K562 (cell line): Measurements from ENCODE around the gene NINL. TPM values are rescaled to one million over a fixed set of nuclear protein-coding genes. Genes with fewer than 3 reads are reported as not detected.

Source experiments
- ATAC-seq: fragments of 200-7000 bp; cut with Tn5 transposase; 3 replicates; pipeline ENCODE4 v1.9.1; 2020; ENCODE audit warnings: moderate library complexity
- BruUV-seq: library from RNA; stranded (reverse); fragments of 400-500 nt; replicated peaks from 2 replicates; lab custom pipeline; 2021; lab: Mats Ljungman, UMichigan
- CTCF ChIA-PET: fragments of 300-600 bp; formaldehyde crosslinking; extraction: SDS; loops from one replicate; lab custom pipeline; 2021; ENCODE audit warnings: low intra/inter-chr PET ratio; lab: Yijun Ruan, JAX
- POLR2A ChIA-PET: fragments of 300-600, 350-650 bp; sonication (Branson Sonifier 250); formaldehyde crosslinking; extraction: SDS; loops from one replicate; lab custom pipeline; 2021; ENCODE audit warnings: antibody characterized with exemption, inconsistent platforms; lab: Yijun Ruan, JAX
- DNase-seq, 4 experiments: peaks; one replicate each; pipeline versions ENCODE4 v3.0.0 to v3.0.0-alpha.2; 2011 to 2018; ENCODE audit warnings: low spot score in 3 of 4, mixed read lengths in 3 of 4; ENCODE audit errors: extremely low read depth in 1 of 4
- FAIRE-seq: peaks from 2 replicates; lab custom pipeline; 2011; peaks lifted over from hg19 to GRCh38; lab: Jason Lieb, UNC
- H2AFZ ChIP-seq: 2 replicates; pipeline ENCODE4 v1.6.0; 2011; ENCODE audit warnings: low read depth, low read length, control low read depth, inconsistent platforms
- H3K27ac ChIP-seq: fragments of 200-600 bp; 3 replicates; pipeline ENCODE4 v1.8.0; 2011; ENCODE audit warnings: low read depth, mild to moderate bottlenecking, control low read depth, inconsistent platforms, low read length, moderate library complexity, mixed read lengths; ENCODE audit errors: extremely low read depth
- H3K27me3 ChIP-seq, 2 experiments: fragments of 300-600 bp in 1 of 2; 2 replicates in 1 of 2; 3 replicates in 1 of 2; pipeline versions ENCODE4 v1.6.0 to v1.8.0; 2011; ENCODE audit warnings: inconsistent platforms in 2 of 2, low read length in 2 of 2, mild to moderate bottlenecking in 1 of 2, mixed read lengths in 1 of 2, moderate library complexity in 1 of 2; ENCODE audit not compliant: control insufficient read depth in 2 of 2, insufficient read depth in 2 of 2
- H3K36me3 ChIP-seq: fragments of 300-600 bp; 3 replicates; pipeline ENCODE4 v1.8.0; 2011; ENCODE audit warnings: mild to moderate bottlenecking, low read length, inconsistent platforms; ENCODE audit not compliant: control insufficient read depth, insufficient read depth
- H3K4me1 ChIP-seq, 2 experiments: fragments of 200-600 bp in 1 of 2; replicated peaks in 1 of 2; 2 replicates in 1 of 2; 3 replicates in 1 of 2; pipeline versions ENCODE4 v1.5.1 to v1.8.0; 2011; ENCODE audit warnings: inconsistent platforms in 2 of 2, low read length in 2 of 2, mild to moderate bottlenecking in 1 of 2, mixed read lengths in 1 of 2, moderate library complexity in 1 of 2; ENCODE audit not compliant: control insufficient read depth in 2 of 2, insufficient read depth in 2 of 2
- H3K4me2 ChIP-seq: 2 replicates; pipeline ENCODE4 v1.6.1; 2011; ENCODE audit warnings: low read length, control low read depth, inconsistent platforms, mixed read lengths; ENCODE audit not compliant: insufficient read depth
- H3K4me3 ChIP-seq: fragments of 200-600 bp; sonication (generic), shearing (Covaris generic); 2 replicates; pipeline ENCODE4 v1.5.1; 2016; ENCODE audit warnings: control low read depth, inconsistent platforms
- H3K79me2 ChIP-seq: fragments of 200-600 bp; 3 replicates; pipeline ENCODE4 v1.8.0; 2011; ENCODE audit warnings: low read length, inconsistent platforms; ENCODE audit not compliant: control insufficient read depth, insufficient read depth
- H3K9ac ChIP-seq, 2 experiments: 2 replicates each; pipeline versions ENCODE4 v1.6.0 to v1.6.1; 2011; ENCODE audit warnings: low read depth in 2 of 2, low read length in 2 of 2, control low read depth in 1 of 2, inconsistent platforms in 1 of 2, mild to moderate bottlenecking in 1 of 2, mixed read lengths in 1 of 2; ENCODE audit not compliant: insufficient read depth in 1 of 2
- H3K9me1 ChIP-seq: one replicate; pipeline ENCODE4 v1.6.0; 2011; ENCODE audit warnings: inconsistent platforms, mild to moderate bottlenecking, low read length, moderate library complexity; ENCODE audit not compliant: control insufficient read depth, insufficient read depth
- H3K9me3 ChIP-seq: replicated peaks from 2 replicates; pipeline ENCODE4 v1.5.1; 2011; ENCODE audit warnings: low read depth, low read length, inconsistent platforms; ENCODE audit not compliant: control insufficient read depth, insufficient read depth
- H4K20me1 ChIP-seq: replicated peaks from 2 replicates; pipeline ENCODE4 v1.6.1; 2011; ENCODE audit warnings: low read length, inconsistent platforms, mixed read lengths; ENCODE audit not compliant: control insufficient read depth, insufficient read depth
- BRD9 ChIP-seq: fragments of 450-650 bp; IDR thresholded peaks from 2 replicates; pipeline ENCODE4 v1.6.1; 2018; ENCODE audit warnings: low read depth; ENCODE audit not compliant: partially characterized antibody
- ETV6 ChIP-seq, 3 experiments: fragments of 150-350 bp in 1 of 3; sonication (generic) in 1 of 3; formaldehyde crosslinking in 1 of 3; IDR thresholded peaks; 2 replicates each; pipeline versions ENCODE4 v1.6.1 to v1.8.0; 2014 to 2022; ENCODE audit warnings: borderline replicate concordance in 2 of 3, low read depth in 2 of 3, antibody characterized with exemption in 1 of 3, low read length in 1 of 3, mild to moderate bottlenecking in 1 of 3, missing genetic modification reagents in 1 of 3
- FIP1L1 ChIP-seq: fragments of 200-400 bp; formaldehyde crosslinking; IDR thresholded peaks from 2 replicates; pipeline ENCODE4 v1.6.1; 2018; ENCODE audit warnings: mild to moderate bottlenecking, low read depth, low read length; ENCODE audit not compliant: poor library complexity, severe bottlenecking
- GTF2A2 ChIP-seq: IDR thresholded peaks from 2 replicates; pipeline ENCODE4 v1.6.1; 2016; ENCODE audit warnings: mild to moderate bottlenecking, missing genetic modification characterization, missing compliant biosample characterization
- WHSC1 ChIP-seq: IDR thresholded peaks from one replicate; pipeline ENCODE4 v1.6.1; 2012; ENCODE audit warnings: low read length, control low read depth, inconsistent platforms
- ZNF239 ChIP-seq: fragments of 250-450 bp; sonication (Bioruptor Pico); IDR thresholded peaks from 2 replicates; pipeline ENCODE4 v1.4.0; 2020; ENCODE audit warnings: mild to moderate bottlenecking
- ZNF76 ChIP-seq: fragments of 250-450 bp; sonication (Bioruptor Pico); IDR thresholded peaks from 2 replicates; pipeline ENCODE4 v1.4.0; 2020; ENCODE audit warnings: mild to moderate bottlenecking, moderate library complexity, borderline replicate concordance
- WGBS: fragments of 100-300 bp; shearing (Covaris generic); methylation state at CpG from one replicate; pipeline ENCODE4 v1.1.6; 2016; ENCODE audit warnings: low coverage, mixed read lengths; ENCODE audit not compliant: insufficient coverage; ENCODE audit errors: missing lambda C conversion rate; 5-methylcytosine and 5-hydroxymethylcytosine counted together
- in situ Hi-C: fragments of 300-500 bp; cut with MboI; formaldehyde crosslinking; loops from 4 replicates; pipeline ENCODE4 v1.15.0; 2018; ENCODE audit warnings: inconsistent platforms, mixed read lengths
- intact Hi-C: fragments of 100-400 bp; cut with micrococcal nuclease; formaldehyde crosslinking; loops from 2 replicates; pipeline ENCODE4 v1.14.2; 2022
- polyA plus RNA-seq, 8 experiments: library from polyadenylated mRNA; depleted of rRNA in 4 of 8; stranded (reverse) in 5 of 8; unstranded in 3 of 8; fragments of >200 nt; fragmentation: Nextera tagmentation in 2 of 8; fragmentation: Illumina TruSeq in 1 of 8; extraction: Ambion mirVana in 2 of 8; extraction: Trizol in 1 of 8; gene quantifications; 2 replicates each; pipeline versions ENCODE4 v1.2.1 to v1.2.3, GENCODE V29; 2011 to 2014; ENCODE audit warnings: inconsistent platforms in 1 of 8, missing spikeins in 1 of 8
- total RNA-seq, 7 experiments: library from RNA; depleted of rRNA in 6 of 7; stranded (reverse); fragments of >200 nt in 6 of 7; fragmentation: Illumina TruSeq in 2 of 7; extraction: Trizol in 2 of 7; gene quantifications; 2 replicates each; pipeline versions ENCODE4 v1.2.1 to v1.2.3, GENCODE V29; 2011 to 2021; ENCODE audit warnings: low replicate concordance in 1 of 7
- TF ChIP-seq, protein P1 (sequence below), 3 experiments: fragments of 200-800 bp in 1 of 3; fragments of 250-450 bp in 1 of 3; fragments of 450-650 bp in 1 of 3; sonication (Bioruptor Pico) in 1 of 3; sonication (Bioruptor generic) in 1 of 3; formaldehyde crosslinking in 1 of 3; IDR thresholded peaks; 2 replicates each; pipeline versions ENCODE4 v1.6.1 to v1.8.0; 2016 to 2022; ENCODE audit warnings: mild to moderate bottlenecking in 2 of 3, missing genetic modification characterization in 2 of 3, missing compliant biosample characterization in 1 of 3, moderate library complexity in 1 of 3
- TF ChIP-seq, protein P2 (sequence below): sonication (generic); formaldehyde crosslinking; IDR thresholded peaks from 2 replicates; pipeline ENCODE4 v1.8.0; 2023; ENCODE audit warnings: mild to moderate bottlenecking, missing genetic modification reagents
- TF ChIP-seq, protein P3 (sequence below): fragments of 200-800 bp; sonication (Bioruptor generic); IDR thresholded peaks from 2 replicates; pipeline ENCODE4 v1.6.1; 2016; ENCODE audit warnings: missing genetic modification characterization, missing compliant biosample characterization

The NINL gene
- total and polyA plus RNA-seq, 9 of the 15 experiments (the other 6 are each of a cell fraction or from before 2014, with no cell fraction given) = 0.03 to 0.22 (median 0.05) TPM; not detected in 5

DNA sequence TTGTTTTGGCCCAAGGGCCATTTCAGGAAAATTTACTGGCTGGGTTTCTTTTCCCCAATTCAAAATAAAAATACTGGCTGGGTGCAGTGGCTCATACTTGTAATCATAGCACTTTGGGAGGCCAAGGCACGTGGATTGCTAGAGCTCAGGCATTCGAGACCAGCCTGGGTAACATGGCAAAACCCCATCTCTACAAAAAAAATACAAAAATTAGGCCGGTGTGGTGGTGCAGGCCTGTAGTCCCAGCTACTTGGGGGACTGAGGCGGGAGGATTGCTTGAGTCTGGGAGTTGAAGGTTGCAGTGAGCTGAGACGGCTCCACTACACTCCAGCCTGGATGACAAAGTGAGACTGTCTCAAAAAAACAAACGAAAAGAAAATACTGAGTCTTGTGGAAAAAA is 60.0 kb downstream of the NINL start (continued):
- TF ChIP-seq, protein P1, sequence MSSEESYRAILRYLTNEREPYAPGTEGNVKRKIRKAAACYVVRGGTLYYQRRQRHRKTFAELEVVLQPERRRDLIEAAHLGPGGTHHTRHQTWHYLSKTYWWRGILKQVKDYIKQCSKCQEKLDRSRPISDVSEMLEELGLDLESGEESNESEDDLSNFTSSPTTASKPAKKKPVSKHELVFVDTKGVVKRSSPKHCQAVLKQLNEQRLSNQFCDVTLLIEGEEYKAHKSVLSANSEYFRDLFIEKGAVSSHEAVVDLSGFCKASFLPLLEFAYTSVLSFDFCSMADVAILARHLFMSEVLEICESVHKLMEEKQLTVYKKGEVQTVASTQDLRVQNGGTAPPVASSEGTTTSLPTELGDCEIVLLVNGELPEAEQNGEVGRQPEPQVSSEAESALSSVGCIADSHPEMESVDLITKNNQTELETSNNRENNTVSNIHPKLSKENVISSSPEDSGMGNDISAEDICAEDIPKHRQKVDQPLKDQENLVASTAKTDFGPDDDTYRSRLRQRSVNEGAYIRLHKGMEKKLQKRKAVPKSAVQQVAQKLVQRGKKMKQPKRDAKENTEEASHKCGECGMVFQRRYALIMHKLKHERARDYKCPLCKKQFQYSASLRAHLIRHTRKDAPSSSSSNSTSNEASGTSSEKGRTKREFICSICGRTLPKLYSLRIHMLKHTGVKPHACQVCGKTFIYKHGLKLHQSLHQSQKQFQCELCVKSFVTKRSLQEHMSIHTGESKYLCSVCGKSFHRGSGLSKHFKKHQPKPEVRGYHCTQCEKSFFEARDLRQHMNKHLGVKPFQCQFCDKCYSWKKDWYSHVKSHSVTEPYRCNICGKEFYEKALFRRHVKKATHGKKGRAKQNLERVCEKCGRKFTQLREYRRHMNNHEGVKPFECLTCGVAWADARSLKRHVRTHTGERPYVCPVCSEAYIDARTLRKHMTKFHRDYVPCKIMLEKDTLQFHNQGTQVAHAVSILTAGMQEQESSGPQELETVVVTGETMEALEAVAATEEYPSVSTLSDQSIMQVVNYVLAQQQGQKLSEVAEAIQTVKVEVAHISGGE (CRISPR knock-in tag; IDR thresholded peaks at IDR 0.05) = no peak
- TF ChIP-seq WHSC1 (no peak), GTF2A2 (tag) (no peak), FIP1L1 (no peak), ZNF239 (CRISPR knock-in tag) (no peak), BRD9 (no peak)

DNA sequence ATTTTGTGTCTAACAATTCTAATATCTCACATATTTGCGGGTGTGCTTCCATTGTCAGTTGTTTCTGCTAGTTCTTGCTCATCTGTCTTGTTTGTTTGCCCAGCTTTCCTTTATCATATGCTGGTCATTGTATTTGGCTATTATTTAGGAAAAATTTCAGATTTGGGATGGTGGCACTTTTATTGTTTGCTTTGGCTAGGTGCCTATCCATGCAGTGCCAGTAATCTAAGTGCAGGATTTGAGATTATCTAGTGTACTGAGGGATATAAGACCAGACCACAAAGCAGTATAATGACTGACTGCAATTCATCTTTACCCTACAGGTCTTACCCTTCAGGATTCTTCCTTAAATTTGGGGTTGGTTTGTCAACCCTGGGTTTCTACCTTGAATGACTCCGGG is 63.9 kb downstream of the NINL start:
- Histone ChIP-seq H2AFZ (no peak overlapping the region), H3K27me3 (peaks cover 0 to 9% of the 10 kb centered on the region in 2 experiments; a peak in 3 of 5 replicates), H3K9ac (no peak overlapping the region), H3K9me3 (no peaks in the 10 kb centered on the region), H3K4me3 (no peak overlapping the region), H4K20me1 (no peaks in the 10 kb centered on the region), H3K4me1 (no peaks in the 10 kb centered on the region), H3K36me3 (no peaks in the 10 kb centered on the region), H3K9me1 (no peaks in the 10 kb centered on the region), H3K27ac (no peak overlapping the region), H3K79me2 (no peaks in the 10 kb centered on the region), H3K4me2 (no peak overlapping the region)
- POLR2A ChIA-PET = no interaction called here
- CTCF ChIA-PET = no interaction called here
- DNase-seq = no peak
- no peak for ATAC-seq
- no TSS peak for BruUV-seq
- 0% methylated on average over 2 of the region's 2 CpGs for WGBS
- in situ Hi-C loops = no loop called here
- no peak for FAIRE-seq
- intact Hi-C loops = no loop called here
- TF ChIP-seq, protein P2, sequence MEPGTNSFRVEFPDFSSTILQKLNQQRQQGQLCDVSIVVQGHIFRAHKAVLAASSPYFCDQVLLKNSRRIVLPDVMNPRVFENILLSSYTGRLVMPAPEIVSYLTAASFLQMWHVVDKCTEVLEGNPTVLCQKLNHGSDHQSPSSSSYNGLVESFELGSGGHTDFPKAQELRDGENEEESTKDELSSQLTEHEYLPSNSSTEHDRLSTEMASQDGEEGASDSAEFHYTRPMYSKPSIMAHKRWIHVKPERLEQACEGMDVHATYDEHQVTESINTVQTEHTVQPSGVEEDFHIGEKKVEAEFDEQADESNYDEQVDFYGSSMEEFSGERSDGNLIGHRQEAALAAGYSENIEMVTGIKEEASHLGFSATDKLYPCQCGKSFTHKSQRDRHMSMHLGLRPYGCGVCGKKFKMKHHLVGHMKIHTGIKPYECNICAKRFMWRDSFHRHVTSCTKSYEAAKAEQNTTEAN (CRISPR knock-in tag) = no peak
- TF ChIP-seq, protein P3, sequence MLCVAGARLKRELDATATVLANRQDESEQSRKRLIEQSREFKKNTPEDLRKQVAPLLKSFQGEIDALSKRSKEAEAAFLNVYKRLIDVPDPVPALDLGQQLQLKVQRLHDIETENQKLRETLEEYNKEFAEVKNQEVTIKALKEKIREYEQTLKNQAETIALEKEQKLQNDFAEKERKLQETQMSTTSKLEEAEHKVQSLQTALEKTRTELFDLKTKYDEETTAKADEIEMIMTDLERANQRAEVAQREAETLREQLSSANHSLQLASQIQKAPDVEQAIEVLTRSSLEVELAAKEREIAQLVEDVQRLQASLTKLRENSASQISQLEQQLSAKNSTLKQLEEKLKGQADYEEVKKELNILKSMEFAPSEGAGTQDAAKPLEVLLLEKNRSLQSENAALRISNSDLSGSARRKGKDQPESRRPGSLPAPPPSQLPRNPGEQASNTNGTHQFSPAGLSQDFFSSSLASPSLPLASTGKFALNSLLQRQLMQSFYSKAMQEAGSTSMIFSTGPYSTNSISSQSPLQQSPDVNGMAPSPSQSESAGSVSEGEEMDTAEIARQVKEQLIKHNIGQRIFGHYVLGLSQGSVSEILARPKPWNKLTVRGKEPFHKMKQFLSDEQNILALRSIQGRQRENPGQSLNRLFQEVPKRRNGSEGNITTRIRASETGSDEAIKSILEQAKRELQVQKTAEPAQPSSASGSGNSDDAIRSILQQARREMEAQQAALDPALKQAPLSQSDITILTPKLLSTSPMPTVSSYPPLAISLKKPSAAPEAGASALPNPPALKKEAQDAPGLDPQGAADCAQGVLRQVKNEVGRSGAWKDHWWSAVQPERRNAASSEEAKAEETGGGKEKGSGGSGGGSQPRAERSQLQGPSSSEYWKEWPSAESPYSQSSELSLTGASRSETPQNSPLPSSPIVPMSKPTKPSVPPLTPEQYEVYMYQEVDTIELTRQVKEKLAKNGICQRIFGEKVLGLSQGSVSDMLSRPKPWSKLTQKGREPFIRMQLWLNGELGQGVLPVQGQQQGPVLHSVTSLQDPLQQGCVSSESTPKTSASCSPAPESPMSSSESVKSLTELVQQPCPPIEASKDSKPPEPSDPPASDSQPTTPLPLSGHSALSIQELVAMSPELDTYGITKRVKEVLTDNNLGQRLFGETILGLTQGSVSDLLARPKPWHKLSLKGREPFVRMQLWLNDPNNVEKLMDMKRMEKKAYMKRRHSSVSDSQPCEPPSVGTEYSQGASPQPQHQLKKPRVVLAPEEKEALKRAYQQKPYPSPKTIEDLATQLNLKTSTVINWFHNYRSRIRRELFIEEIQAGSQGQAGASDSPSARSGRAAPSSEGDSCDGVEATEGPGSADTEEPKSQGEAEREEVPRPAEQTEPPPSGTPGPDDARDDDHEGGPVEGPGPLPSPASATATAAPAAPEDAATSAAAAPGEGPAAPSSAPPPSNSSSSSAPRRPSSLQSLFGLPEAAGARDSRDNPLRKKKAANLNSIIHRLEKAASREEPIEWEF (CRISPR knock-in tag) = no peak
- TF ChIP-seq ETV6 (IDR thresholded peaks at IDR 0.05; ENCODE audit: borderline replicate concordance in 1 of 2, low read depth in 2 of 2, low read length in 1 of 2) (no peak), ETV6 (CRISPR knock-in tag; IDR thresholded peaks at IDR 0.05; ENCODE audit: borderline replicate concordance) (no peak), ZNF76 (CRISPR knock-in tag) (no peak)
